A549 (cell line): ENCODE measurements around the gene COPZ1. TPM values are rescaled to one million over a fixed set of nuclear protein-coding genes. Genes with fewer than 3 reads are reported as not detected.
A peak's percentile ranks its signal among the peaks of the same experiment; 100 is the strongest.

ENCODE experiments used
- ATAC-seq, 2 experiments: fragments of 200-7000 bp in 1 of 2; fragments of >200 bp in 1 of 2; cut with Nextera tagmentation in 1 of 2; cut with Tn5 transposase in 1 of 2; 3 replicates each; pipeline versions ENCODE4 v1.8.0 to v1.9.1; 2018 to 2020; ENCODE audit warnings: mild to moderate bottlenecking in 1 of 2, moderate library complexity in 1 of 2
- CTCF ChIA-PET: fragments of 300-600 bp; sonication (Branson Sonifier 250); formaldehyde crosslinking; extraction: SDS; loops from one replicate; lab custom pipeline; 2021; ENCODE audit warnings: antibody characterized with exemption, inconsistent platforms; lab: Yijun Ruan, JAX
- POLR2A ChIA-PET: fragments of 350-600 bp; formaldehyde crosslinking; extraction: SDS; loops from one replicate; lab custom pipeline; 2021; ENCODE audit warnings: antibody characterized with exemption, inconsistent platforms; lab: Yijun Ruan, JAX
- DNase-seq, 2 experiments: peaks; one replicate each; pipeline versions ENCODE4 v3.0.0 to v3.0.0-alpha.2; 2011 to 2016; ENCODE audit warnings: low read depth in 1 of 2, low spot score in 1 of 2
- FAIRE-seq: peaks from 2 replicates; lab custom pipeline; 2011; peaks lifted over from hg19 to GRCh38; lab: Jason Lieb, UNC
- H3K27ac ChIP-seq, 2 experiments: fragments of >200 bp; sonication (Bioruptor Twin); formaldehyde crosslinking; 3 replicates each; pipeline ENCODE4 v1.5.1; 2016 to 2017
- H3K4me1 ChIP-seq: fragments of >200 bp; sonication (Bioruptor Twin); formaldehyde crosslinking; 3 replicates; pipeline ENCODE4 v1.6.1; 2016
- H3K4me2 ChIP-seq: fragments of >200 bp; sonication (Bioruptor Twin); formaldehyde crosslinking; 3 replicates; pipeline ENCODE4 v1.6.1; 2016
- H3K4me3 ChIP-seq: fragments of >200 bp; sonication (Bioruptor Twin); formaldehyde crosslinking; 3 replicates; pipeline ENCODE4 v1.5.1; 2016
- H3K9me3 ChIP-seq: fragments of >200 bp; sonication (Bioruptor Twin); formaldehyde crosslinking; 3 replicates; pipeline ENCODE4 v1.6.1; 2016
- ATOH8 ChIP-seq: fragments of 250-450 bp; sonication (Bioruptor Pico); IDR thresholded peaks from 2 replicates; pipeline ENCODE4 v1.5.0; 2020; ENCODE audit warnings: low read depth, mild to moderate bottlenecking, moderate library complexity
- CBX2 ChIP-seq: fragments of 200-600 bp; sonication (generic); IDR thresholded peaks from 2 replicates; pipeline ENCODE4 v1.6.1; 2016; ENCODE audit warnings: low read depth, mild to moderate bottlenecking, borderline replicate concordance
- EHF ChIP-seq: fragments of 250-450 bp; sonication (Bioruptor Pico); IDR thresholded peaks from 2 replicates; pipeline ENCODE4 v1.5.0; 2020; ENCODE audit warnings: mild to moderate bottlenecking
- EHMT2 ChIP-seq: fragments of 200-600 bp; sonication (generic); IDR thresholded peaks from 2 replicates; pipeline ENCODE4 v1.6.1; 2016; ENCODE audit warnings: antibody characterized with exemption, low read depth, mild to moderate bottlenecking, moderate library complexity
- EP300 ChIP-seq, 2 experiments: fragments of >200 bp; sonication (Bioruptor Twin); formaldehyde crosslinking; IDR thresholded peaks; 2 replicates in 1 of 2; 3 replicates in 1 of 2; pipeline ENCODE4 v1.6.1; 2016 to 2017
- FOSB ChIP-seq: fragments of 250-450 bp; sonication (Bioruptor Pico); IDR thresholded peaks from 2 replicates; pipeline ENCODE4 v1.5.0; 2020; ENCODE audit warnings: mild to moderate bottlenecking, moderate library complexity
- GATA3 ChIP-seq: IDR thresholded peaks from 2 replicates; pipeline ENCODE4 v1.6.1; 2012; ENCODE audit warnings: borderline replicate concordance
- HES2 ChIP-seq: fragments of >200 bp; sonication (Bioruptor Twin); formaldehyde crosslinking; IDR thresholded peaks from 2 replicates; pipeline ENCODE4 v1.6.1; 2016
- HEYL ChIP-seq: fragments of 250-450 bp; sonication (Bioruptor Pico); IDR thresholded peaks from 2 replicates; pipeline ENCODE4 v1.8.0; 2021; ENCODE audit warnings: mild to moderate bottlenecking, moderate library complexity
- HMGXB4 ChIP-seq: fragments of 250-450 bp; sonication (Bioruptor Pico); IDR thresholded peaks from 2 replicates; pipeline ENCODE4 v1.5.0; 2021; ENCODE audit warnings: mild to moderate bottlenecking, moderate library complexity, borderline replicate concordance
- HOXA7 ChIP-seq: fragments of 250-450 bp; sonication (Bioruptor Pico); IDR thresholded peaks from 2 replicates; pipeline ENCODE4 v1.5.0; 2020; ENCODE audit warnings: mild to moderate bottlenecking, moderate library complexity
- HOXB13 ChIP-seq: fragments of 250-450 bp; sonication (Bioruptor Pico); IDR thresholded peaks from 2 replicates; pipeline ENCODE4 v1.5.0; 2020; ENCODE audit warnings: low read depth, mild to moderate bottlenecking, moderate library complexity
- JUN ChIP-seq, 2 experiments: fragments of >200 bp; sonication (Bioruptor Twin); formaldehyde crosslinking; IDR thresholded peaks; 2 replicates in 1 of 2; 3 replicates in 1 of 2; pipeline ENCODE4 v1.6.1; 2016 to 2017
- JUNB ChIP-seq: fragments of >200 bp; sonication (Bioruptor Twin); formaldehyde crosslinking; IDR thresholded peaks from 2 replicates; pipeline ENCODE4 v1.6.1; 2016
- KDM1A ChIP-seq: fragments of 200-600 bp; sonication (generic); IDR thresholded peaks from 2 replicates; pipeline ENCODE4 v1.6.1; 2016; ENCODE audit warnings: low read depth, mild to moderate bottlenecking
- MAFK ChIP-seq: fragments of 450-650 bp; IDR thresholded peaks from 2 replicates; pipeline ENCODE4 v1.6.1; 2014; ENCODE audit not compliant: partially characterized antibody
- MAX ChIP-seq: IDR thresholded peaks from 2 replicates; pipeline ENCODE4 v1.6.1; 2012
- MAZ ChIP-seq: fragments of 150-350 bp; IDR thresholded peaks from 2 replicates; pipeline ENCODE4 v1.6.1; 2014; ENCODE audit warnings: antibody characterized with exemption, low read depth, low read length, borderline replicate concordance
- NFE2L2 ChIP-seq: fragments of 150-350 bp; conservative IDR thresholded peaks from 2 replicates; pipeline ENCODE4 v1.6.1; 2014; ENCODE audit warnings: low read length
- NPAS2 ChIP-seq: fragments of 250-450 bp; sonication (Bioruptor Pico); IDR thresholded peaks from 2 replicates; pipeline ENCODE4 v1.8.0; 2022; ENCODE audit warnings: mild to moderate bottlenecking, moderate library complexity, borderline replicate concordance
- PBX3 ChIP-seq: IDR thresholded peaks from 2 replicates; pipeline ENCODE4 v1.6.1; 2012
- PHF8 ChIP-seq: fragments of 200-600 bp; sonication (generic); IDR thresholded peaks from 2 replicates; pipeline ENCODE4 v1.6.1; 2016; ENCODE audit warnings: low read depth, mild to moderate bottlenecking, antibody characterized with exemption, moderate library complexity, borderline replicate concordance
- POLR2A ChIP-seq: IDR thresholded peaks from 2 replicates; pipeline ENCODE4 v1.6.1; 2012; ENCODE audit warnings: mild to moderate bottlenecking, low read length
- RAD21 ChIP-seq, 2 experiments: fragments of >200 bp in 1 of 2; sonication (Bioruptor Twin) in 1 of 2; formaldehyde crosslinking in 1 of 2; IDR thresholded peaks in 1 of 2; conservative IDR thresholded peaks in 1 of 2; 2 replicates in 1 of 2; 3 replicates in 1 of 2; pipeline ENCODE4 v1.6.1; 2012 to 2018; ENCODE audit warnings: inconsistent platforms in 1 of 2
- RFX5 ChIP-seq: fragments of 450-650 bp; IDR thresholded peaks from 2 replicates; pipeline ENCODE4 v1.7.1; 2014; ENCODE audit warnings: antibody characterized with exemption, mild to moderate bottlenecking, moderate library complexity
- RNF2 ChIP-seq: fragments of 200-600 bp; sonication (generic); IDR thresholded peaks from 2 replicates; pipeline ENCODE4 v1.6.1; 2016; ENCODE audit warnings: low read depth, mild to moderate bottlenecking, antibody characterized with exemption, moderate library complexity, borderline replicate concordance
- SMC3 ChIP-seq: fragments of >200 bp; sonication (Bioruptor Twin); formaldehyde crosslinking; IDR thresholded peaks from 3 replicates; pipeline ENCODE4 v1.6.1; 2018; ENCODE audit warnings: inconsistent platforms
- TFCP2L1 ChIP-seq: fragments of 250-450 bp; sonication (Bioruptor Pico); IDR thresholded peaks from 2 replicates; pipeline ENCODE4 v1.5.0; 2021; ENCODE audit warnings: mild to moderate bottlenecking
- ZNF302 ChIP-seq: fragments of 250-450 bp; sonication (Bioruptor Pico); IDR thresholded peaks from 2 replicates; pipeline ENCODE4 v1.9.0; 2021; ENCODE audit warnings: inconsistent platforms, mild to moderate bottlenecking, moderate library complexity
- WGBS: methylation state at CpG from one replicate; pipeline ENCODE4 v1.1.6; 2017; ENCODE audit errors: missing lambda C conversion rate; 5-methylcytosine and 5-hydroxymethylcytosine counted together
- polyA plus RNA-seq, 4 experiments: library from polyadenylated mRNA; depleted of rRNA in 3 of 4; stranded (reverse); fragments of >200 nt; fragmentation: RNase III in 1 of 4; extraction: RNeasy Plus Mini Kit Qiagen cat#74134 plus additional on column Dnase treatment in 1 of 4; gene quantifications; 2 replicates in 3 of 4; 3 replicates in 1 of 4; pipeline ENCODE4 v1.2.3, GENCODE V29; 2011 to 2017

The COPZ1 gene
- polyA plus RNA-seq, 2 of the 4 experiments (the other 2 are of a cell fraction), result 300 to 613 TPM

GRCh38 chr12:54298904-54299303 lies 26.0 kb upstream of the COPZ1 start:
- H3K4me3 ChIP-seq, result no peak overlapping the region
- H3K9me3 ChIP-seq, result no peaks in the 10 kb centered on the region
- no peak for FAIRE-seq
- H3K4me1 ChIP-seq, result peaks cover 23% of the 10 kb centered on the region
- ChIA-PET CTCF (interaction anchor here (0.8 to 3.3 kb wide), 11 partner anchors 9 to 85 kb away, joined by 3 to 18 read pairs (median 3); no protein-coding TSS in a partner anchor), POLR2A (interaction anchor here (0.9 to 1.2 kb wide), 2 partner anchors 12 to 19 kb away, joined by 3 to 5 read pairs; partner anchors contain the start of genes CBX5 and HNRNPA1)
- no peak for DNase-seq
- ATAC-seq, result no peak
- no peak overlapping the region for H3K27ac ChIP-seq
- H3K4me2 ChIP-seq, result no peak overlapping the region
- no peak for TF ChIP-seq FOSB (CRISPR knock-in tag)
- no peak for TF ChIP-seq EP300 (IDR thresholded peaks at IDR 0.05)
- no peak for TF ChIP-seq MAFK
- no peak for TF ChIP-seq HOXB13 (CRISPR knock-in tag)
- no peak for TF ChIP-seq SMC3
- no peak for TF ChIP-seq HES2
- 86% methylated on average over 5 of the region's 5 CpGs for WGBS

GRCh38 chr12:54299515-54300224 lies 25.3 kb upstream of the COPZ1 start:
- peak overlapping the region; percentile 85 for H3K4me2 ChIP-seq
- ATAC-seq, result peak in 1 of 2 experiments; percentile 21; a peak in 3 of 6 replicates
- H3K4me3 ChIP-seq, result no peak overlapping the region

GRCh38 chr12:54300225-54300731 lies 24.7 kb upstream of the COPZ1 start:
- Histone ChIP-seq H3K4me2 (peak overlapping the region; percentile 85), H3K27ac (peak overlapping the region; percentile 34 to 81; a peak in 4 of 6 replicates), H3K4me3 (peak overlapping the region; percentile 29), H3K4me1 (peaks cover 32% of the 10 kb centered on the region), H3K9me3 (no peaks in the 10 kb centered on the region)
- WGBS, result 34% methylated on average over 3 of the region's 3 CpGs
- ATAC-seq, result peak in 1 of 2 experiments; percentile 48; a peak in 3 of 6 replicates
- no peak for DNase-seq
- POLR2A ChIA-PET, result interaction anchor here (0.8 to 2.6 kb wide), 5 partner anchors 12 to 59 kb away, joined by 4 to 13 read pairs (median 8); partner anchors contain the start of genes CBX5, COPZ1 and HNRNPA1
- CTCF ChIA-PET, result interaction anchor here (0.6 to 3.3 kb wide), 9 partner anchors 9 to 63 kb away, joined by 3 to 18 read pairs (median 4); no protein-coding TSS in a partner anchor
- FAIRE-seq, result no peak
- TF ChIP-seq ATOH8, result no peak
- TF ChIP-seq PHF8, result no peak
- no peak for TF ChIP-seq MAZ
- no peak for TF ChIP-seq EHMT2
- no peak for TF ChIP-seq FOSB (CRISPR knock-in tag)
- no peak for TF ChIP-seq NPAS2
- no peak for TF ChIP-seq PBX3
- no peak for TF ChIP-seq RFX5
- TF ChIP-seq RNF2, result no peak
- no peak for TF ChIP-seq HEYL (CRISPR knock-in tag)
- TF ChIP-seq MAX, result no peak
- TF ChIP-seq NFE2L2, result no peak
- no peak for TF ChIP-seq JUN (IDR thresholded peaks at IDR 0.05)
- TF ChIP-seq SMC3, result no peak
- no peak for TF ChIP-seq ZNF302 (CRISPR knock-in tag)
- TF ChIP-seq POLR2A, result no peak
- no peak for TF ChIP-seq KDM1A

More at GRCh38 chr12:54299515-54300224, 25.3 kb upstream of the COPZ1 start:
- TF ChIP-seq HEYL (CRISPR knock-in tag) (no peak), HMGXB4 (CRISPR knock-in tag) (no peak), CBX2 (no peak), TFCP2L1 (CRISPR knock-in tag) (no peak), JUNB (no peak), EHF (CRISPR knock-in tag) (no peak), KDM1A (no peak), EP300 (IDR thresholded peaks at IDR 0.05) (no peak), ZNF302 (CRISPR knock-in tag) (no peak), SMC3 (no peak), HOXA7 (CRISPR knock-in tag) (no peak), GATA3 (no peak), RFX5 (no peak), RAD21 (conservative IDR thresholded peaks at IDR 0.05 in 1 of 2, IDR thresholded peaks at IDR 0.05 in 1 of 2) (no peak)
- Histone ChIP-seq H3K4me1 (peaks cover 31% of the 10 kb centered on the region), H3K9me3 (no peaks in the 10 kb centered on the region), H3K27ac (peak overlapping the region in 1 of 2 experiments; percentile 81; a peak in 2 of 6 replicates)
- 63% methylated on average over 8 of the region's 8 CpGs for WGBS
- ChIA-PET POLR2A (interaction anchor here (0.9 to 2.6 kb wide), 5 partner anchors 11 to 59 kb away, joined by 3 to 9 read pairs (median 4); partner anchors contain the start of genes CBX5 and HNRNPA1), CTCF (interaction anchor here (0.8 to 3.3 kb wide), 13 partner anchors 8 to 85 kb away, joined by 3 to 18 read pairs (median 4); no protein-coding TSS in a partner anchor)
- FAIRE-seq (no peak), DNase-seq (no peak)
